ENCODE results near the gene RBPJL.

GRCh38 chr20:45338121-45339030, 31.7 kb downstream of the RBPJL start:
- TF ChIP-seq GATA3 (IDR thresholded peaks at IDR 0.05; ENCODE audit: low read depth, low read length): no peak
- no peak for TF ChIP-seq GATA2 (IDR thresholded peaks at IDR 0.05; ENCODE audit: low read depth, low read length)

Measured in SH-SY5Y (cell line).